22Rv1 (cell line): ENCODE results near the gene PCAT6.

Experiments used
- ZFX ChIP-seq: fragments of 450-650 bp; IDR thresholded peaks from 2 replicates; pipeline ENCODE4 v1.6.1; 2017; ENCODE audit warnings: antibody characterized with exemption, borderline replicate concordance
- TF ChIP-seq, protein P1 (sequence below): fragments of 450-650 bp; IDR thresholded peaks from 2 replicates; pipeline ENCODE4 v1.5.1; 2017; ENCODE audit warnings: mild to moderate bottlenecking

DNA sequence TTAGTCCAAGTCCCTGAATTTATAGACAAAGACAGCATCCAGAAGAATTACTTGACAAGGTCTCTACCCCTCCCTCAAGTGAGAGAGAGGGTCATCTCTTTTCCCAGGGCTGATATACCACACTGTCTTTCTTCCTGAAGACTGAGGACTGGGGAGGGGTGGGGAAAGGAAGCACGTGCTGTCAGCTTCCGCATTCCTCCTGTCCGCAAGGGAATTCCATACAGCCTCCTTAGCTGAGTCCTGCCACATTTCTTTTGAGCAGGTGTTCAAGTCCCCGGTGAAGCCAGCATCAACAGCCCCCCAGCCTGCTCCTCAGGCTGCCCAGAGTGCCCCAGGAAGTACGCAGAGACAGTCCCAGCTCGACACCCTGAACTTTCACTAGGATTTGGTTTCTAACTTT, 34.2 kb downstream of the PCAT6 start:
- TF ChIP-seq, protein P1, sequence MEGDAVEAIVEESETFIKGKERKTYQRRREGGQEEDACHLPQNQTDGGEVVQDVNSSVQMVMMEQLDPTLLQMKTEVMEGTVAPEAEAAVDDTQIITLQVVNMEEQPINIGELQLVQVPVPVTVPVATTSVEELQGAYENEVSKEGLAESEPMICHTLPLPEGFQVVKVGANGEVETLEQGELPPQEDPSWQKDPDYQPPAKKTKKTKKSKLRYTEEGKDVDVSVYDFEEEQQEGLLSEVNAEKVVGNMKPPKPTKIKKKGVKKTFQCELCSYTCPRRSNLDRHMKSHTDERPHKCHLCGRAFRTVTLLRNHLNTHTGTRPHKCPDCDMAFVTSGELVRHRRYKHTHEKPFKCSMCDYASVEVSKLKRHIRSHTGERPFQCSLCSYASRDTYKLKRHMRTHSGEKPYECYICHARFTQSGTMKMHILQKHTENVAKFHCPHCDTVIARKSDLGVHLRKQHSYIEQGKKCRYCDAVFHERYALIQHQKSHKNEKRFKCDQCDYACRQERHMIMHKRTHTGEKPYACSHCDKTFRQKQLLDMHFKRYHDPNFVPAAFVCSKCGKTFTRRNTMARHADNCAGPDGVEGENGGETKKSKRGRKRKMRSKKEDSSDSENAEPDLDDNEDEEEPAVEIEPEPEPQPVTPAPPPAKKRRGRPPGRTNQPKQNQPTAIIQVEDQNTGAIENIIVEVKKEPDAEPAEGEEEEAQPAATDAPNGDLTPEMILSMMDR, result no peak
- TF ChIP-seq ZFX, result no peak
